ENCODE results near the gene APH1B.
"Not testable (repeated sequence)": the region's sequence is repeated elsewhere in the genome, so short reads cannot be mapped to it uniquely, and the experiment has no call there.

The APH1B gene

DNA sequence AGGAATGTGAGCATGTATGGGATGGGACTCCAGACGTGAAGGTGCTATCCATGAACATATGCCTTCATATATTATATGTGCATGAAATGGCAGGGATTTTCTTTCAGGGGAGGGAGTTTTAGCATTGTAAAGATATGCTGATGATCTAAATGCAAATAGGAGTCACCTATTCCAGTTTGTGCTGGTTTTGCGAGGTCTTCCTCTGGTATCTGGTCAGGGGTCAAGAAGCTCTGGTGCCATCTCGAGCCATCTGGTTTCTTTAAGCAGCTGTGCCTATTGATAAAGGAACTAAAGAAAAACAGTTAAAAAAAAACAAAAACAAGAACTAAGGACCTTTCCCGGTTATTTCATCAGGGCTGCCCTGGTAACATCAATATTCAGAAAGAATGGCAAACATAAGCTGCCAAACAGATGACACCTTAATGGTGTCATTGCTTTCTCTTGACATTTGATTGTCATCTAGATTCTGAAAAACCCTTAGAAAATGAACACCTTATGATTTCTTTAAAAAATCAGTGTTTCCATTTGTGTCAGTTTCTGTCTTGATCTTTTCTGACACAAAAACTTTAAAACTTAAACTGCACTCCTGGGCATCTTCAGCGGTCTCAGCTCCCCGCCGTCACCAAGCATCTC lies 22.7 kb downstream of the APH1B start:
- DNase-seq, result no peak

DNA sequence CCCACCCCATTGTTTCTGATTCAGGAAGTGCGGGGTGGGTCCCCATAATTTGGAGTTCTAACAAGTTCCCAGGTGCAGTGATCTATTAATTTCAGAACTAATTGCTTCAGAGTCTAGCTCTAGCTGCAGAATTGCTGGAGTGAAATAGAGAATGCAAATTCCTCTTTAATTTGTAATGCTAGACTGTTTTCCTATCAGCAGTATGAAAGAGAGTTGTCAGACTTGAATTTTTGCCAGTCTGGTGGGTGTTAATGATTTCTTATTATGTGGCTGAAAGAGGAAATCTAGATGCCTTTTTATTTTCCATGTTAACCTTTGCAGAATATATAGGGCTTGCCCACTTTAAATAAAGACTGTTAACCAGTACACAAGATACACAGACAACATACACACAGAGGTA lies 23.7 kb downstream of the APH1B start:
- no peak for DNase-seq

DNA sequence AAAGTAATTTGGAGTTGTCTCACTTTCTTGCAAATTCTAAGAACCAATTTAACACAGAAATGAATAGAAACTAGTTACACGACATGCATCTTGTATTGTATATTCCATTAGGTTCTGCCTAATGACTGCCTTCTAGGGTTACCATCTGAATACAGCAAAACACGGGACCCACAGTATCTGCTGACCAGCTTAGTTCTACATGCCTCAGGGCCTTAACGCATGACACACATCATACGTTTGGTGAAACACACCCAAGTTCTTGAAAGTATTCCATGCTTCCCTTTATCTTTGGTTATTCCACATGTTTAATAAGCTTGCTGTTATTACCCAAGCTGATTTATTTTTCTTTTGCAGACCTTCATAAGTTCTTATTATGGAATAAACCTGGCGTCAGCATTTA lies 27.9 kb downstream of the APH1B start:
- DNase-seq, result no peak

DNA sequence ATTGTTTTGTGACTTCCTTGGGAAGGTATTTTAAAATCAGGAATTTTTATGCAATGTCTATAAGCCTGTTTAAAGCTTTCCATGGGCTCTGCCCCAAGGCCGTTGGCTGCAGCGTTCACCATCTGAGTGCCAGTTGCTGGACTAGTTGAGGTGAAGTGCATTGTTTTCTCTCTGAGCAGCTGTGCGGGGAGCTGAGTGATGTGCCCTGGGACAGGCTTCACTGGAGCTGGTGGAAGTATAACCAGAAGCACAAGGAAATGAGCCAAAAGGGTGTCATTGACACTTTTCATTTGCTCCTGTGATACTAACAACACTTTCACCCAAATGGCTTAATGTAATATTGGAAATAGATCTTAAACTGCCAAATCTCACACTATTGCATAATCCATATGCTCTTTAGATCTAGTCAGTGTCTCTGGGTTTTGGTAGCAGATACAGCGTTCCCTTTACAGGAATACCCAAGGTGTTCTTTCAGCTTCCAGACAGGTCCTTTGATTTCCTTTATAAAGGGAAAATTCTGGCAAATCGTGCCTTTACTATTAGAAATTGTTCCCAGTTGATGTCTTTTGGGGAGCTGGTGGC lies 29.2 kb downstream of the APH1B start:
- DNase-seq, result no peak

DNA sequence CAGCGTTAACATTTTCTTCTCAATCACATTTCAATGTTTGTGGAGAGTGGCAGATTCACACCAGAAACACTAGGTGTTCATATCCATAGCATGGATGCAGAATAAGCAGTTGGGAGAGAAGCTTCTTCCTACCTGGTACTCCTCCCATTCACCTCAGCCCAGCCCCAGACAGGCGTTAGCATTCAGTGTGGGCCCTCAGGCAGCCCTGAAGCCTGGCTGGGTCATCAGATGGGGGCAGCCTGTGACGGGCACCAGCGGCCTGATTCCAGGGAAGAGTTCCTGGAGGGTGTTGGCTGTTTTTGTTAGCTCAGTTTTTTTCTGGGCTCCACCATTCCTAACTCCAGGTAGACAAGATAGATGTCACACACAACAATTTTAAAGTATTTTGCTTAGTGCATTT lies 31.1 kb downstream of the APH1B start:
- no peak for DNase-seq

DNA sequence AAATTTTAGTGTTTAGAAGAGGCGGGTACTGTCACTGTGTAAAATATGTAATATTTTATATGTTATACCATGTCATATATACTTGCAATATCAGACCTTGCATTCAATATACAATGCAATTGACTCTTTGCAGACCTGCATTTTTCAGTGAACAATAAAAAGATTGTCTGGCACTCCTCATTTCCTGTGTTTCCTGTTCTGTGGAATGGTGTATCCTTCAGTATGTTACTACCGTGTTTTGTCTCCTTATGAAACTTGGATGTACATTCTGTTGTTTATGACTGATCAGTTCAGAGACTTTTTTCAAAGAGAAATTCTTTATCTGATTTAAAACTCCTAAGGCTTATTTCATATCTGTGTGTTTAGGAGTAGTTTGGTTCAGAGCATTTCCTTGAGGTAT lies 31.5 kb downstream of the APH1B start:
- no peak for DNase-seq

DNA sequence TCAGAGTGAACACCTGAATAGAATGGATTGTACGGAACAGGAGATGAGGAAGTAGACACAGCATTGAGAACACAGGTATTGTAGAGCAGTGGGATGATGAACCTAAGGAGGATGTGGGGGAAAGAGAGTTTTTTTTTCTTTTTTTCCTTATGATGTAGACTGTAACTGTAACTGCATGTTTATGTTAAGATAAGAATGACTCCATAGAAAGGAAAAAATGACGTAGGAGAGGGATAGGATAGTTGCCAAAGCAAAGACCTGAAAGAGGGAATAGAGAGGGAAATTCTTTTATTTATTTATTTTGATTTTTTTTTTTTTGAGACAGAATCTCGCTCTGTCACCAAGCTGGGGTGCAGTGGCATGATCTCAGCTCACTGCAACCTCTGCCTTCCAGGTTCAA lies 33.2 kb downstream of the APH1B start:
- DNase-seq, result no peak

DNA sequence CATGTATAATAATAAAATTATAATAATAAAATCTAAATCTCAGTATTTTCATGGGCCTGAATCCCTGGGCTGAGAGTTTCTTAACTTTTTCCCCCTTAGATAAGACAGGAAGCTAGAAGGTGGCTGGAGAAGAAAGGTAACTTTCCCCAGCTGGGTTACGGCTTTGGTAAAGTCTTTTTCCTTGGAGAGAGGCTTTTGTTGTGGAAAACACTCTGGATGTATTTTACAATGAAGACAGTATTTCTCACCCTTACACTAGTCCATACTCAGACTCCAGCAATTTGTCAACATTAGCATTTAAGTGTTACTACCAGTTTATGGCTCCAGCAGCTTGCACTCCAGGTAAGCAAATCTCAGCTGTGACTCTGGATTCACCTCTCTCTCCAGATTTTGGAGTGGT lies 34.9 kb downstream of the APH1B start:
- DNase-seq, result no peak

DNA sequence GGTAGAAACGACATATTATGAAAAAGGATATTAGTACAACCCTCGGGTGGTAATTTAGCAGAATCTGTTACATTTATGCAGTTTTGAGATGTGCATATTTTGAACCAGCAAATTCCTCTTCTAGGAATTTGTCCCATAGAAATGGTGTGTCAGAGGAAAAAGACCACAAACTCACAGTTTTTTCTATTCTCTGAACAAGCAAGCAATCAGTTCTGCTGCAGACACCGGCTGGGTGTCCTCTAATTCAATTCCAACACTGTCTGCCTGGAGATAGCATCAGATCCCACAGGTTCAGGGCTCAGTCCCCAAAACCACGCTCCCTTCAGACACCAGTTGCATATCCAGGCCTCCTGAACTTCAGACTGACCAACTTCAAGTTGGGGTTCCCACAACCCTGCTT lies 36.4 kb downstream of the APH1B start:
- no peak for DNase-seq

DNA sequence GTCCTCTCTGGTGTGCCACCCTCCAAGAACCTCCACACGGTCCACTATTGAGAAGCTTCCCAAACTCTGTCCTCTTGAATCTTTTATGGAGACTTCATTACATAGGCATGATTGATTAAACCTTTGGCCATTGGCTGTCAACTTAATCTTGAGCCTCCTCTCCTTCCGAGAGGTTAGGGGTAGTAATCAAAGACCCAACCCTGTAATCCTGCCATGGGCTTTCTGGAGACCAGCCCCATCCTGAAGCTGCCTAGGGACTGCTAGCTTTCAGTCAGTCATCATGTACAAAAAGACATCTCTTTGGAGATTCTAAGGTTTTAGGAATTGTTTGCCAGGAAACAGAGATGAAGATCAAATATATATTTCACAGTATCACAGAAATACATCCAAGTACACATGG lies 37.0 kb downstream of the APH1B start:
- no peak for DNase-seq

DNA sequence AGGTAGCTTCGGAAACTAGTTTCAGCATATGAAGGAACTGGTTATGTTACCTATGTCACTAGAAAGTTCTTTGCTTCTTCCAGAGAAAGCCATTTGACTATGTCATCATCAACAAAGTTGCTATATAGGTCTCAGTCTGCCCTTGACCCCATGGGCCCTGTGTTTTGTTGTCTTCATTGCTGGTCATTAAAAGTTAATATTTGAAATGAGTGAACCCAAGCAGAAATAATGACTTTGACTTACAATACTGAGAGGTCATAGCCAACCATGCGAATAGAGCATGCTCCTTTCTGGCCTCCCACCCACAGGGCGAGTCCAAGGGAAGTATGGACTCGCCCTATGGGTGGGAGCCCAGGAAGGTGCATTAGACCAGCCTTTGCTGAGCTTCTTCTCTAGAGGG lies 40.9 kb downstream of the APH1B start:
- no peak for DNase-seq

DNA sequence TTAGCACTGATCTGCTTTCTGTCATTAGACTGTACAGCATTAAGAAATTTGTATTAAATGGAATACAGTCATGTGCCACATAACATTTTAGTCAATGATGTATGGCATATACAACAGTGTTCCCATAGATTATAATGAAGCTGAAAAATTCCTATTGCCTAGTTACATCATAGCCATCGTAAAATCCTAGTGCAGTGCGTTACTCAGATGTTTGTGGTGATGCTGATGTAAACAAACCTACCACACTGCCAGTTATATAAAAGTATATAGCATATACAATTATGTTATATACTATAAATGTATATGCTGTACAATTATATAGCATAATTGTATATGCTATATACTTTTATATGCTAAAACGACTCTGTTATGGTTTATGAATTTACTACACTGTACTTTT lies 41.7 kb downstream of the APH1B start:
- DNase-seq, result no peak

DNA sequence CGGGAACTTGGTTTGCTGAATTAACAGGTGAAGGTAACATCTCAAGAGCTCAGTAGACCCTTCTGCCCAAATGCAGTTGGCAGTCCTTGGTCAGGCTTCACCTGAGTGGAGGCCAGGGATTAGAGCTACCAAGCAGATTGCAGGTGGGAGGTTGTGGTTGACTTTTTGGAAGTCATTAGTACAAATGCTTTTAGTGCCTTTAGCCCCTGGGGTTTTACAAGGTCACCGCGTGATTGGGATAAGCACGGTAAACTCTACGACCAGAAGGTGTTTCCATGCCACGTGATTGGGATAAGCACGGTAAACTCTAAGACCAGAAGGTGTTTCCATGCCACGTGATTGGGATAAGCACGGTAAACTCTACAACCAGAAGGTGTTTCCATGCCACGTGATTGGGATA lies 43.0 kb downstream of the APH1B start:
- DNase-seq, result not testable (repeated sequence)

DNA sequence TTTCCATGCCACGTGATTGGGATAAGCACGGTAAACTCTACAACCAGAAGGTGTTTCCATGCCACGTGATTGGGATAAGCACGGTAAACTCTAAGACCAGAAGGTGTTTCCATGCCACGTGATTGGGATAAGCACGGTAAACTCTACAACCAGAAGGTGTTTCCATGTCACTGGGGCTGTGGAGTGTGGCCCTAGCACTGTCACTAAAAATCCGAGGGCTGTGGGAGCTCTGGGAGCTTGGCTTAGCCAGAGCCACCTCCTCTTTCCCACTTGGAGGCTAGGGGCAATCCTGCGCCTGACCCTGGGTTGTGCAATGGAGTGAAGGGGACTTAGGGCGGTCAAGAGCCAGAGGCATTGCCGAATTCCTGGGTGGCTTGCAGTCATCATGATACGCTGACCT lies 43.6 kb downstream of the APH1B start:
- DNase-seq, result not testable (repeated sequence)

DNA sequence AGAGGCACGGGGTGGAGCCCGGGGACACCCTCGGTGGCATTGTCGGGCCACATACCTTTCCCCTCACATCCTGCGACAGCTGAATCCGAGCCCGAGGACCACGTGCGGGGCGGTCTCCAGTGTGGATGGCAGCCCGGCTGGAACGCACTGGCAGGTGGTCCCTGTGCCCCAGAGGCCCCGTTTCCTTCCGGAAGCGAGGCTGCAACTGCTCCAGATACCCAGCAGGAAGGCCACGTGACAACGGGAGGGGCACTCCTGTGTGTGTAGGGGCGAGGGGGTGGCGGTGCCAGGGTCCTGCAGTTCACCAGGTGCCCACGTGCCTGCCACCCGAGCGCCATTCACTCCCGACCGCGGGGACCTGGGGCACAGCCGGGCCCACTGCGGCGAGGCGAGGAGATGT lies 44.1 kb downstream of the APH1B start:
- no peak for DNase-seq

DNA sequence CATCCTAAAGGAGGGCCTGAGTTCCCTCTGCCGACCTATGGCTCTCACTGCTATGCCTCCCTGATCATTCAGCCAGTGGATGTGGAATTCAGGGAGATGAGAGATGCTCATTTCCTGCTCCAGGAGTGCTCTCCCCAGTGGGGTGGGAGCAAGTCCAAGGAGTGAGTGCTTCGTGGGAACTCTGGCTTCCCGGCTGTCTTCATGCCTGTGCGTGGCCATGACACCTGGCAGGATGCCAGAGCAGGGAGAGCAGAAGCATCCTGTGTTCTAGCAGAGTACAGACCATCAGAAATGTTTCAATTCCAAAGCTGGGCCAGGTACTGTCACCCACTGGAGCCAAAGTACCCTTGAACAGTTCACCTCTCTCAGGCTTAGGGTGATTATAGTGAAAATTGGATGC lies 45.1 kb downstream of the APH1B start:
- no peak for DNase-seq

DNA sequence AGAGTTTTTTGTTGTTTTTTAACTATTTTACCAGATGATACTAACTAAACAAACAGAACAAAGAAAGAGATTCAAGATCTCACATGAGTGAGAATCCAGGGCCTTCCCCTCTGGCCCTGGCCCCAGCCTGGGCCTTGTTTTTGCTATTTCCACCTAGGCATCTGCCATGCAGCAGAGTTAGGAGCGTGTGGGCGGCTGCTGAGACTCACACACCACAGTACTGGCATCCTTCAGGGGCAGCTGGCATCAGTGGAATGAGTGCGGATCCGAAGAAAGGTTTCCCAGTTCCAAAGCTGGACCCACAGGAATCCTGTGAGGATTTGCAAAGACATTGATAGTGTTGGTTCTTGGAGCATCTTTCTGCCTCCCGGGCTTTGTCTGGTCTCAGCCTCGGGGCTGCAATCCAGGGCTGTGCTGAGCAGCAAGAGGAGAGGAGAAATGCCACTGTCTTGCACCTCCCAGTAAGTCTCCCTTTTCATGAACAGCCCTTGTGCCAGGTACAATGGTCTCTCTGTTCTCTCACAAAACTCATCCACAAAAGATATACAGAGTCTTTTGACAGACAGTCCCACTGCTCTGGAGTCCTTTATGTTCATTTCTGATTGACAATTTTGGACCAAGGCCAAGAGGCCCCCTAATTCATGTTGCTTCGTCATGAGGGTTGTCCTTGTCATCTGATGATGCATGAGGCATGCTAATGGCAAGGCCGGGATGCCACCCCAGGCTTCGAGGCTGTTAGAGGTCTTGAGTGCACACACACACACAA lies 46.6 kb downstream of the APH1B start:
- no peak for DNase-seq

DNA sequence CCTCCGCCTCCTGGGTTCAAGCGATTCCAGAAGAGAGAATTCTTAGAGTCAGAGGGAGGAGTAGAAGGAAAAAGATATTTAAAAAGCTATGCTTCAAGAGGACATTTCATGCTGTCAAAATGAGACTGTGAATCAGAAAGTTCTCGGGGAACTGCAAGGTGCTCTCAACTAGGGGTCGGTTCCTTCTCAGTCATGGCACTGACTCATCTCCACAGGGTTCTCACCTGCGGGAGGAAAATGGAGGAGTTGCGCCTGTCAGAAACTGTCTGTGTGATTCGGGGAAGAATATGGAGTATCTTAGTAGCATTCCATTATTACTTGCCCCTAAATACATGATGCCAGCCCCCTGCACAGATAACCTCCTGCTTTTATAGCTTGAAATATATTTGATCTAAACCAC lies 47.4 kb downstream of the APH1B start:
- DNase-seq, result no peak

DNA sequence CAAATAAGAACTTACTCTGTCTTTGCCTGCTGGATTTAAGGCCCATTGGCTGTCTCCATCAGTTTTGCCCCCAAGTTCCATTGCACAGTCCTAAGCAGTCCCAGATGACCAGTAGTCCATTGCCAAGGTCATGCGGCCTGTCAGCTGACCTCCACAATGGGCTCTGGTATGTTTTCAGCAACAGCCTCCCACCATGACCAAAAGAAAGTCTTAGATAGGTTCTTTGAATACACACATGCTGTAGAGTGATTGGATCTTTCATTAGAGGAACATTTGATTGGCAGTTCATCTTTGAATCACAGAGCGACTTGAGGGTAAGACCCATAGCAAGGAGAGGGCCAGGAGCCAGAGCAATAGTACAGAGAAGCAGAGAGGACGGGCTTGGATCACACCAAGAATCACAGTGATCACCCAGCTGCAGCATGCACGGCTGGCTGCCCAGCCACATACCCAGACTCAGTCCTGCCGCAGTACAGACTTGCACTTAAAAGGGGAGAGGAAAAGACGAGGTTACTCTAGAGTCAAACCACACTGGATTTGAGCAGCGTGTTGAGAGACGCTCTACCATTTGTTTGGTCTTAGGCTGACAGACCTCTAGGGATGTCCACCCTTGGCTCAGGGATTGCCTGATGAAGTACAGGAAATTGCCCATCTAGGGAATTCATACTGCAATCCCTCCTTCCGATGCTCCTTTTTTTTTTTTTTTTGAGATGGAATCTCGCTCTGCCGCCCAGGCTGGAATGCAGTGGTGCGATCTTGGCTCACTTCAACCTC lies 50.4 kb downstream of the APH1B start:
- DNase-seq, result no peak

DNA sequence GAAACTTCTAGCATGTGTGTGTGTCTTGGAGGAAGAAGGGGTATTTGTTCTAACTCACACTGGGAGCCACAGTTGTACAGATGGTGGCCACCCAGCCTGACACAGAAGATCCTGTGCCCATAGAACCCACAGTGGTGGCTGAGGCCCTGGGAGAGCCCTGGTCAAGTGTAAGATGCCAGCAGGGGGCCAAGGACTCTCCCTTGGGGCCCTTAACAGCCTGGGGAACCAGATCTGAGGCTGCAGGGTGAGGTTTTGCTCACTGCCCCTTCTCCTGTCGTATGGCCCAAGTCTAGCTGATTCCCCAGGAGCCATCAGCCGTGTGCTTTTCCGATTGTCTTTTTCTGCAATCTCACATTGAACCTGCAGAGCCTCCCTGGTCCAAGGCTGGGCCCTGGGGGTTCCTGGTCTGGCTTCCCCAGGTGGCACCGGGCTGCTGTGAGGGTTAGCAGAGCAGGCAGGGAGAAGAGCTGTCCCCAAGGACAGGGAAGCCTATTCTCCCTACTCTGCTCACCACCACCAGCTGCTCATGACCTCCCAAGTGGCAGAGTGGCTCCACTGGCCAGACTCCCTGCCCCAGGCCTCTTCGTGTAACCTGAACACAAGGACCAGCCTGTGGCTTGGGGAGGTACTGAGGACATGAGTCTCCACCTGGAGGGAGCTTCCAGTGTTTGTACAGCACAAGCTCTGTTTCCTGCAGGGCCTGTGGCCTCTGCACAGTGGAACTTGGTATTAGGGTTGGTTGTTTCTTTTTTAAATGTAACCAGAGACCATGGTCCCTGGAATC lies 52.4 kb downstream of the APH1B start:
- DNase-seq, result no peak

DNA sequence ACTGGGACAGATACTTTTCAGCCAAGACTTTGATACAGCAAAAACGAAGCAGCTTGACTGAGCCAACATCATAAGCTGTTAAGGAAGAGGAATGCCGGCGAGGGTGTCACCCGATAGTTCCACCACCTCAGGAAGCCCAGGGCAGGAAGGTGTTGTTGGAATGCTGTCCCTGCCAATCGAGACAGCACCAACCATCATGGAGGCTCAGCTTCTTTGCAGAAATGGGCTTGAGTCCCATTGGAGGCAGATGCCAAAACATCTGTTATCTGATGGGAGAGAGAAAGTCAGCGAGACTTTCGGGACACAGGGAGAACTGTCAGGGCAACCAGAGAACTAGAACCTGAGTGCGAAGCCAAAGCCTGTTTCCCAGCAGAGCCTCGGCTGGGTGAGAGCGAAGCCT lies 53.5 kb downstream of the APH1B start:
- DNase-seq, result no peak

DNA sequence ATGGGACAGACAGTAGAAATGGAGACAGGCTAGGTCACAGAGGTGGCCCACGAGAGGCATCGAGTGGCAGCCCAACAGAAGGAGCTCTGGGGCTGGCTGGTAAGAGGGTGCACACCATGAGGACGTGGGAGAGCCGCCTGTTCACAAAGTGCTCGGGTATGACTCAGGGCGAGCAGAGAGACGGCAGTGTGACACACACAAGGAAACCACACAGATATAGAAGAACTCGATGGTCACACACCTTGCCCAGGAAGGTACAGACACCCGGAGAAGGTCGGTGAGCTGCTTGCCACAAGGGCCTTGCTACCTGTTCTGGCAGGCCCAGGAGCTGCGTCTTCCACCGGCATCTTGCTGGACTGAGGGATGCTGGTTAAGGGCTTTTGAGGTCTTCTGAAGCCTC lies 54.1 kb downstream of the APH1B start:
- DNase-seq, result no peak
